NK-92 (cell line): ENCODE data around the gene ITGA11.

Experiments
- DNase-seq: peaks from one replicate; lab custom pipeline; 2025; ENCODE audit not compliant: unreplicated experiment; lab: John Stamatoyannopoulos, UW

ITGA11 gene

GRCh38 chr15:68447209-68447608 lies 15.2 kb upstream of the ITGA11 start:
- no peak for DNase-seq

GRCh38 chr15:68445351-68445750 lies 13.4 kb upstream of the ITGA11 start:
- no peak for DNase-seq

- DNase-seq: no peak
These were observed 12.4 kb upstream of the ITGA11 start for GRCh38 chr15:68444336-68444735.

GRCh38 chr15:68442903-68443302 lies 10.9 kb upstream of the ITGA11 start:
- DNase-seq: no peak

GRCh38 chr15:68442041-68442440 lies 10.1 kb upstream of the ITGA11 start:
- no peak for DNase-seq

- no peak for DNase-seq
These were observed 9.2 kb upstream of the ITGA11 start for GRCh38 chr15:68441045-68441743.

DNA sequence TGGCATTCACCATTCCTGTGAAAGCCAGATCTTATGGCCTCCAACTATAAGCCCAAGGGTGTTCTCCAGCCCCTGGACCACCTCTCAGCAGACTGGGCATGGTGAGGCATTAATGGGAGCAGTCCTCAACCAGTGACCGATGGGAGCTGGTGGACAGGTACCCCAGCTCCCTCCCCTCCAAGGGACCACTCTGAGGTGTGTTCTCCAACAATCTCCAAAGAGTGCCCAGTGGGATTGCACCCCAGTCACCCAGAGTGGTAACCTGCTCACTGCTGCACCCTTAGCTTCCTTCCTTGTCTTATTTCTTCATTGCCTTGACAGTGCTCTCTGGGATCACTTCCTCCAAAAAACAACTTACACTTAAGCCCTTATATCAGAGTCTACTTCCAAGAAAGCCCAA lies 8.2 kb upstream of the ITGA11 start:
- DNase-seq: no peak

GRCh38 chr15:68439506-68439905 lies 7.5 kb upstream of the ITGA11 start:
- DNase-seq: no peak

DNA sequence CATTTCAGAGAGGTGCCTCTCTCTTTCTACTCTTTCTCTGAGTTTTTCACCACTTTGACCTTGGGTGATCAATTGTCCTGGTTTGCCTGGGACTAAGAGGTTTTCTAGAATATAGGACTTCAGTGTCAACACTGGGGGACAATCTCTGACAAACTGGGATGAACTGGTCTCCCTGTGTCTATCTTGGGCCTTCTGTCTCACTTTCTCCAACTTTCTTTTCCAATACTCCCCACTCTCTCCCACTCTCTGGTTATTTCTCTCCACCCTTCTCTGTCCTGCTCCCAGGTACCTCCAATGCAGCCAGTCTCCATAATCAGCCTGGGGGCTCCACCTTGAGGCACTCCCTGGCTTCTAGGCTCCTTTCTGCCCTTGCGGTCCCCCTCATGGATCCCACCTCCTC lies 4.7 kb upstream of the ITGA11 start:
- no peak for DNase-seq

DNA sequence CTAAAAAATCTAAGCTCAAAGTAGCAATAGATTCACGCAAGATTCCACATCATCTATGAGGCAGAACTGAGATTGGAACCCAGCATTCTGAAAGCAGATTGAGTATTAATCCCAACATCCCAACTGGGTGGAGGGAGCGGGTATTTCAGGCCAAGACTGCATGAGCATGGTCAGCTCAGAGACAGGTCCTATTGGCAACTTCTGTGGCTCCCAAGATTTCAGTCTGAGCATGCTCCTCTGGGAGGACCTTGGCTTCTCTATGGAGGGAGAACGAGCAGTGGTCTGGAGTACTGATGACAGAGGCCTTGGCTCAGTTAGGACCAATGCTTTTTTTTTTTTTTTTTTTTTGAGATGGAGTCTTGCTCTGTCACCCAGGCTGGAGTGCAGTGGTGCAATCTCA lies 4.0 kb upstream of the ITGA11 start:
- no peak for DNase-seq

DNA sequence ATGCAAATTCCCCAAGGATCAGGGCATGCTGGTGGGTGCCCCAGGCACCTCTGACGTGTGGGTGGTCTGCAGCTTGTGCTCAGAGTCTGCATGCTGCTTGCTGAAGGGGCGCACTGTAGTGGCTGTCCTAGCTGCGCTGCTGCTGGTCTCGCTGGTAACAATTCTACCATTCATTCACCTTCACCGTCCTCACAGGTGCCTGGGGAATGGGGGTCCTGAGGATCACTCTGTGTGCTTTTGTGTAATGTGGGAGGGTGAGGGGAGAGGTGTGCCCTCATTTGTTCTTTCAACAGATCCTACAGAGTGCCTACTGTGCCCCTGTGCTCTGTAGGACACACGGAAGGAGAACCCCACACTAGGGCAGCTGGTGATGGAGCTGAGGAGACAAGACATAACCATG lies 2.1 kb upstream of the ITGA11 start:
- DNase-seq: no peak

DNA sequence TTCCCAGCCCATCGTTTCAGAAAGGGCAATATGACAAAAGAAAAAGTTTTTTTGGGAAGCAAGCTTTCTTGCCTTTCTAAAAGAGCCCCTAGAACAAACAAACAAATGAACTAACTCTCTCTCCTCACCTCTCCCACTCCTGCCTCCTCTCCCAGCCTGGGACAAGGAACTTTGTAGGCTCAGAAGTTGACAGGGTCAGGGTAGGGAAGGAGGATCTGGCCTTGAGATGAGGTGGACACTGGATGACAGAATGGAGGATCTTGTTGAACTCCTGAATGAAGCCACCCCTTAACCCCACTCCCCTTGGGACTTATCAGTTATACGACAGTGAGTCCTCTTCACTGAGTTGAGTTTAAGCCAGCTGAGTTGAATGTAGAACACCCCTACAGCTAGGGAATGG lies 1.6 kb upstream of the ITGA11 start:
- DNase-seq: no peak

DNA sequence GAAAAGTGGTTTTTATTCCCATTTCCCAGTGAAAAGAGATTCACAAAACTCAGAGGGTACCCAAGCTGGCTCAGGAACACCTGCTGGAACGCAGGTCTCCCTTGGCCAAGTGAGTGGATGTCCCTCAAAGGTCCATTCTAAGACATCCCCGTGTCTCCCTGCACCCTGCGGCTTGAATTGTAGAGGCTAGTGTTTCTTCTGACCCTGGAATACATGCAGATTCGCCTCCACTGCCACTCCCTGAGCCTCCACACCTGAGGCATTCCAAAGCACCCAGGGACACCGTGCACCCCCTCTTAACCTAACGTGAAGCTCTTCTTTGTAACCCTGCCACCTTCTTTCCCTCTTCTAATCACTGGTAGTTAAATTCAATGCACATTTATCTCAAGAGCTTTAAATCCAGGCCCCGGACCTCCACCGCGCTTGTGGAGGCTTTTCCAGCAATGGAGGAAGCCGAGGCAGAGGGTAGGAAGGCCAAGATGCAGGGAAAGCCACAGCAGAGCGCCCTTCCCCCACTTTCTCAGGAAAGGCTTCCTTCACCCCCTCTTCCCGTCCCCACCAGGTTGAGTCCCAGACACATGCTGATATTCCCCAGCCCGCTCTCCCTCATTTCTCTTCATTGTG lies 590 bp upstream of the ITGA11 start:
- no peak for DNase-seq

DNA sequence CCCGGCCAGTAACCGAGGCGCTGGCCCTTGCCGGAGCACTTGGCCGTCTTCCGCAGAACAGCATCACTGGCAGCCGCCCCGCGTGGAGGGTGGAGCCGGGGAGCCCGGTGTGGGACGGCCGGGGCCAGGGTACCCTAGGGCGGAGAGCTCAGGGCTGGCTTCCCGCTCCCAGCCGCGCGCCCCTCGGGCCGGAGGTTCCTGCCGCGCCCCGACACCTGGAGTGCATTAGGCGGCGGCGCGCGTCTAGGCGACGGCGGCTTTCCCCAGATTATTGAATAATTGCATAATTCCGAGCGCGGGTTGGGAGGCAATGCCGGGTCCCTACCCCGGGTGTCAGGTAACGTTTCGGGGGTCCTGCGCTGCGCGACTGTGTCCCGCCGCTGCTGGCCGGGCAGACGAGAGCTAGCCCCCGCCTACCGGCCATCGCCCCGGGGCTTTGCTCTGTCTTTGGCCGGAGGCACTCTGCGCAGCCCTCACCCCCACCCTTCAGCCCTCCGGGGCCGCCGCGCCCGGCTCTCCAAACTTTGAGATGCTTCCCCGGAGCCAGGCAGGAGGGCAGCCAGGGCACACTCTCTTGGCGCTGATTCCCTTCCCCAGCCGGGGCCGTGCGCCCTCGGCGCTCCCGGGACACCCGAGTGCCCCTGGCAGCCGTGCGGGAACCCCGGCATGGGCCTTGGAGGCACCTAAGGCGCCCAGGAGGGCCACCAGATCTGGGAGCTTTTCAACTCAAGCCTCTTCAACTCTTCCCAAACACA lies 749 bp downstream of the ITGA11 start:
- DNase-seq: no peak

DNA sequence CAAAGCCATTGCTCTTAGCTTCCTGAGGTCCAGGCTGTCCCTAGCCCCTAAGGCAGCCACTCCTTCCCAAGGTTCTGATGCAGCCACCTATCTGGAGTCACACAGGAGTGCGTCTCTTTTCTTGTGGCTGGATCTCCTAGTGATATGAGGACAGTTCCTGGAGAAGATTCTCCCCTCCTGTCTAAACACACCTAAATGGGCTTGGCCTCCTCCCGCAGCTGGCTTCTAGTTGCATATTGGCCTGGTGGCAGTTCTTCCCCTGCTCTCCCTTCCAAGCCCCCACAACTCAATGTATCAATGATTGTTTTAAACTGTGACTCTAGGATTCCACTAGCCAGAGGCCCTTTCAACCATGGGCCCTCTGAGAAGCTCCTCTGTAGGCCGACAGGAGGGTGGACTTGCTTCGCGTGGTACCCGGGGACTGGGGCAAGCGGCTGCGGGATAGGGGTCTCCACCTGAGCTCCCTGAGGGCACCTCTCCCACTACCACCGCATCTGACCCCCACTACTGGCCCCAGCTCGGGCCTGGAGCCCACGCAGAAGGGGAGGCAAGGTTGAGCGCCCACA lies 1.4 kb downstream of the ITGA11 start:
- DNase-seq: no peak

- no peak for DNase-seq
These were observed 2.1 kb downstream of the ITGA11 start for GRCh38 chr15:68429691-68430470.

- DNase-seq: no peak
These were observed 3.5 kb downstream of the ITGA11 start for GRCh38 chr15:68428431-68428940.

DNA sequence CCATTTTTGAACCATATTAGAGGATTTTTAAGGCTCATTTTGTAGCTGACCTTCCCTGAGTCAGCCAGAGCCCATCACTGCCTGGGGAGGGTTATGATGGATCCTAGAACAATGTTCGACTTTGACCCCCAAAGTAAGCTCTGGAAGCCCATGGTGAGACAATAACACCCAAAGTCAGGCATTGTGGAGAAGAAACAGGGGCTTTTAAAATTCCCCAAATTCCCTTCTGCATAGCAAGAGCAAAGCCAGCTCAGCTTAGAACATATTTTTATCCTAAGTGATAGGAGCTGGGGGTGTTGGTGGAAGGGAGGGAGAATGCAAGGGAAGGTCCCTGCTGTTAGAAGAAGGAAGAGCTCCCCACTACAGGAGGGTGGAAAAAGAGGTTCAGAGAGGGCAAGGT lies 4.0 kb downstream of the ITGA11 start:
- no peak for DNase-seq

- no peak for DNase-seq
These were observed 4.6 kb downstream of the ITGA11 start for GRCh38 chr15:68427366-68427765.

GRCh38 chr15:68426116-68426515 lies 5.8 kb downstream of the ITGA11 start:
- no peak for DNase-seq
